Posterior cingulate gyrus (tissue), 11 donors: ENCODE data around the gene TRPM3.

Source experiments
- DNase-seq, 10 donors: peaks; one replicate each; pipeline versions ENCODE4 v3.0.0 to v3.0.0-alpha.2; 2020 to 2021; ENCODE audit warnings: mixed read lengths in 3 of 10
- intact Hi-C: fragments of 100-400 bp; cut with DNase I; formaldehyde crosslinking; loops from one replicate; pipeline ENCODE4 v1.15.1; 2023

Gene TRPM3

GRCh38 chr9:70517926-70518610, 603.4 kb downstream of the TRPM3 start:
- no peak for DNase-seq
- intact Hi-C loops: no loop called here

GRCh38 chr9:70514273-70514672, 607.1 kb downstream of the TRPM3 start:
- DNase-seq: no peak
- intact Hi-C loops: no loop called here

- DNase-seq: no peak
- intact Hi-C loops: no loop called here
These were observed 609.6 kb downstream of the TRPM3 start for GRCh38 chr9:70511858-70512257.

- intact Hi-C loops: no loop called here
These were observed 611.2 kb downstream of the TRPM3 start for GRCh38 chr9:70510157-70510770.

GRCh38 chr9:70506159-70506558, 615.3 kb downstream of the TRPM3 start:
- no peak for DNase-seq
- intact Hi-C loops: loop anchor here (10.0 kb wide), 1 partner anchor 49 kb away; no protein-coding TSS in a partner anchor

More at GRCh38 chr9:70510157-70510770, 611.2 kb downstream of the TRPM3 start:
- peak in 2 of 10 donors; percentile 35 to 85 for DNase-seq

GRCh38 chr9:70504834-70505233, 616.6 kb downstream of the TRPM3 start:
- intact Hi-C loops: loop anchor here (10.0 kb wide), 1 partner anchor 50 kb away; no protein-coding TSS in a partner anchor
- no peak for DNase-seq

- DNase-seq: no peak
- intact Hi-C loops: loop anchor here (10.0 kb wide), 1 partner anchor 52 kb away; no protein-coding TSS in a partner anchor
These were observed 618.7 kb downstream of the TRPM3 start for GRCh38 chr9:70502690-70503089.

- DNase-seq: no peak
- intact Hi-C loops: loop anchor here (10.0 kb wide), 1 partner anchor 54 kb away; no protein-coding TSS in a partner anchor
These were observed 620.6 kb downstream of the TRPM3 start for GRCh38 chr9:70500793-70501192.

GRCh38 chr9:70499621-70500020, 621.8 kb downstream of the TRPM3 start:
- no peak for DNase-seq
- intact Hi-C loops: loop anchor here (10.0 kb wide), 1 partner anchor 55 kb away; no protein-coding TSS in a partner anchor

GRCh38 chr9:70498866-70499265, 622.6 kb downstream of the TRPM3 start:
- intact Hi-C loops: no loop called here
- DNase-seq: no peak

- no peak for DNase-seq
- intact Hi-C loops: no loop called here
These were observed 625.2 kb downstream of the TRPM3 start for GRCh38 chr9:70496244-70496643.

GRCh38 chr9:70495514-70495913, 625.9 kb downstream of the TRPM3 start:
- intact Hi-C loops: no loop called here
- no peak for DNase-seq

- intact Hi-C loops: no loop called here
- DNase-seq: no peak
These were observed 627.2 kb downstream of the TRPM3 start for GRCh38 chr9:70494221-70494620.

GRCh38 chr9:70493029-70493428, 628.4 kb downstream of the TRPM3 start:
- DNase-seq: no peak
- intact Hi-C loops: no loop called here

- intact Hi-C loops: no loop called here
- no peak for DNase-seq
These were observed 629.1 kb downstream of the TRPM3 start for GRCh38 chr9:70492319-70492777.

GRCh38 chr9:70491426-70492318, 629.7 kb downstream of the TRPM3 start:
- intact Hi-C loops: no loop called here
- no peak for DNase-seq

GRCh38 chr9:70490478-70490877, 630.9 kb downstream of the TRPM3 start:
- intact Hi-C loops: no loop called here
- DNase-seq: no peak

GRCh38 chr9:70488793-70489105, 632.7 kb downstream of the TRPM3 start:
- no peak for DNase-seq
- intact Hi-C loops: loop anchor here (5.0 kb wide), 1 partner anchor 146 kb away; no protein-coding TSS in a partner anchor

GRCh38 chr9:70488098-70488792, 633.2 kb downstream of the TRPM3 start:
- no peak for DNase-seq
- intact Hi-C loops: loop anchor here (5.0 kb wide), 1 partner anchor 146 kb away; no protein-coding TSS in a partner anchor

- intact Hi-C loops: loop anchor here (5.0 kb wide), 1 partner anchor 144 kb away; no protein-coding TSS in a partner anchor
- no peak for DNase-seq
These were observed 635.3 kb downstream of the TRPM3 start for GRCh38 chr9:70486127-70486526.
